ENCODE data around the gene MAZ.

GRCh38 chr16:29767062-29767461 lies 39.3 kb upstream of the MAZ start:
- TF ChIP-seq EZH2 (IDR thresholded peaks at IDR 0.05; ENCODE audit: insufficient read depth, poor library complexity, severe bottlenecking) (no peak), EZH2phosphoT487 (IDR thresholded peaks at IDR 0.05; ENCODE audit: insufficient read depth, low read depth) (no peak)

Measured in GM23248 (cell line).